ENCODE results near the gene CKAP4. TPM values are rescaled to one million over a fixed set of nuclear protein-coding genes. Genes with fewer than 3 reads are reported as not detected.

CKAP4 gene
- total RNA-seq, 1 donor from 2014 or later: 180 TPM

DNA sequence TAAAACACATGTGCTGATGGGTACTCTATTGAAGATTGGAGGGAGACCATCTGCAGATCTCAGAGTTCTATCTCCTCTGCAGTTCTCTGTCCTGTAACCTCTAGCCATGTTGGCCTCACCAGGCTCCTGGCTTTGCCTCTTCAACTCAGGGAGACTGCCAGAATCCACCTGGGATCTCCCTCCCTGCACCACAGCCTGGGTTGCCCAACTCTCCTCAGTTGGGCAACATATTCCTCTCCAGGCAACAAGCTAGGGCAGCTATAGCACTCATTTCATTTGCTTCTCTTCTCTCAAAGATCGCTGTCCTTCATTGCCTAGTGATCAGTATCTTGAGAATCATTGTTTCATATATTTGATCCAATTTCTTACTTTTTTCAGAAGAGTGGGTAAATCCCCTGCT, 28.8 kb downstream of the CKAP4 start:
- H3K4me1 Mint-ChIP-seq: peaks cover 3% of the 10 kb centered on the region
- no peak overlapping the region for H3K4me3 Mint-ChIP-seq
- peaks cover 5% of the 10 kb centered on the region for H3K36me3 Mint-ChIP-seq
- H3K9me3 Mint-ChIP-seq: peaks cover 27% of the 10 kb centered on the region
- H3K27me3 Mint-ChIP-seq (ENCODE audit: low read depth): no peaks in the 10 kb centered on the region
- no peak overlapping the region for H3K27ac Mint-ChIP-seq
- DNase-seq (ENCODE audit: low spot score in 2 of 2, unreplicated experiment in 2 of 2): no peak
- TF ChIP-seq, protein P1, sequence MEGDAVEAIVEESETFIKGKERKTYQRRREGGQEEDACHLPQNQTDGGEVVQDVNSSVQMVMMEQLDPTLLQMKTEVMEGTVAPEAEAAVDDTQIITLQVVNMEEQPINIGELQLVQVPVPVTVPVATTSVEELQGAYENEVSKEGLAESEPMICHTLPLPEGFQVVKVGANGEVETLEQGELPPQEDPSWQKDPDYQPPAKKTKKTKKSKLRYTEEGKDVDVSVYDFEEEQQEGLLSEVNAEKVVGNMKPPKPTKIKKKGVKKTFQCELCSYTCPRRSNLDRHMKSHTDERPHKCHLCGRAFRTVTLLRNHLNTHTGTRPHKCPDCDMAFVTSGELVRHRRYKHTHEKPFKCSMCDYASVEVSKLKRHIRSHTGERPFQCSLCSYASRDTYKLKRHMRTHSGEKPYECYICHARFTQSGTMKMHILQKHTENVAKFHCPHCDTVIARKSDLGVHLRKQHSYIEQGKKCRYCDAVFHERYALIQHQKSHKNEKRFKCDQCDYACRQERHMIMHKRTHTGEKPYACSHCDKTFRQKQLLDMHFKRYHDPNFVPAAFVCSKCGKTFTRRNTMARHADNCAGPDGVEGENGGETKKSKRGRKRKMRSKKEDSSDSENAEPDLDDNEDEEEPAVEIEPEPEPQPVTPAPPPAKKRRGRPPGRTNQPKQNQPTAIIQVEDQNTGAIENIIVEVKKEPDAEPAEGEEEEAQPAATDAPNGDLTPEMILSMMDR (IDR thresholded peaks at IDR 0.05; ENCODE audit: unreplicated experiment): no peak

DNA sequence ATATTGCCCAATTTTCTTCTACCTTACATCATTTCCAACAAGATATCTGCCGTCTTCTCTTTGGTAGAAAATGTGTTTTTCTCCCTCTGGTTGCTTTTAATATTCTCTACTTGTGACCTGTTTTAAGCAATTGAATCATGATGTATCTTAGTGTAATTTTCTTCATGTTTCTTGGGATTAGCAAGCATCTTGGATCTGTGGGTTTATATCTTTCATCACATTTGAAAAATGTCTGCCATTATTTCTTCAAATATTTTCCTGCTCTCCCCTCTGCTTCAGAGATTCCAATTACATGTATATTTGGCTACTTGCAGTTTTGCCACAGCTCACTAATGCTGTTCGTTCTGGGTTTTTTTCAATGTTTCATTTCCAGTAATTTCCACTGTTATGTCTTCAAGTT, 30.1 kb downstream of the CKAP4 start:
- Mint-ChIP-seq H3K27ac (no peak overlapping the region), H3K36me3 (peaks cover 5% of the 10 kb centered on the region), H3K4me3 (no peak overlapping the region), H3K27me3 (ENCODE audit: low read depth) (no peaks in the 10 kb centered on the region), H3K4me1 (no peaks in the 10 kb centered on the region), H3K9me3 (peaks cover 27% of the 10 kb centered on the region)
- TF ChIP-seq, protein P1 (IDR thresholded peaks at IDR 0.05; ENCODE audit: unreplicated experiment): no peak
- no peak for DNase-seq (ENCODE audit: low spot score in 2 of 2, unreplicated experiment in 2 of 2)

DNA sequence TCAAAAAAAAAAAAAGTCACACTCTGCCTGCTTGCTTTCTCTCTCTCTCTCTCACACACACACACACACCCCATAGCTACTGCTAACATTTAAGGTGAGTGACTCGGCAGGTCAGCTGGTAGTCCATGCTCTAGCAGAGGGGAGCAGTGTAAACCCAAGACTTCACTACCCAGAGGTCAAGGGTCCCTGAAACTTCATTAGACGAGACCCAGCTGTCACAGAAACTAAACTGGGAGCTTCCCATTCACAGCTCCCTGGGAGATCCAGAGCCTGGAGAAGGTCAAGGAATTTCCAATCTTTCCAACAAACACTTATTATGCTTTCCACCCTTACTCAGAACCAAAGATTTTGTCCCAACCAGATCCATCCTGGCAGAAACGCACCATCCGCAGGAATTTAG, 33.2 kb downstream of the CKAP4 start:
- peaks cover 19% of the 10 kb centered on the region for H3K27me3 Mint-ChIP-seq (ENCODE audit: low read depth)
- DNase-seq (ENCODE audit: low spot score in 2 of 2, unreplicated experiment in 2 of 2): no peak
- H3K27ac Mint-ChIP-seq: no peak overlapping the region
- H3K36me3 Mint-ChIP-seq: peaks cover 5% of the 10 kb centered on the region
- peaks cover 27% of the 10 kb centered on the region for H3K9me3 Mint-ChIP-seq
- no peak overlapping the region for H3K4me3 Mint-ChIP-seq
- no peaks in the 10 kb centered on the region for H3K4me1 Mint-ChIP-seq
- TF ChIP-seq, protein P1 (IDR thresholded peaks at IDR 0.05; ENCODE audit: unreplicated experiment): no peak

DNA sequence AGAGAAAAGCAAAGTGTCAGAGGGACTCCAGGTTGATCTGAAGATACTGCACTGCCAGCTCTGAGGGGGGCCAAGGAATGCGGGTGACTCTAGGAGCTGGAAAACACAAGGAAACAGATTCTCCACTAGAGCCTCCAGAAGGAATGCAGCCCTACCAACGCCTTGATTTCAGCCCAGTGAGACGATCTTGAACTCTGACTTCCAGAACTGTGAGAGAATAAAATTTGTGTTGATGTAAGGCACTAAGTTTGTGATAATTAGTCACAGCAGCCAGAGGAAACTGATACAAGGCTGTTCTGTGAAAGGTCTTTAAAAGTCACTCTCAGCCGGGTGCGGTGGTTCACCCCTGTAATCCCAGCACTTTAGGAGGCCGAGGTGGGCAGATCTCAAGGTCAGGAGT, 34.2 kb downstream of the CKAP4 start:
- Mint-ChIP-seq H3K27me3 (ENCODE audit: low read depth) (peaks cover 23% of the 10 kb centered on the region), H3K27ac (no peak overlapping the region), H3K4me3 (no peak overlapping the region), H3K36me3 (peaks cover 5% of the 10 kb centered on the region), H3K9me3 (peaks cover 26% of the 10 kb centered on the region), H3K4me1 (no peaks in the 10 kb centered on the region)
- TF ChIP-seq, protein P1 (IDR thresholded peaks at IDR 0.05; ENCODE audit: unreplicated experiment): no peak
- no peak for DNase-seq (ENCODE audit: low spot score in 2 of 2, unreplicated experiment in 2 of 2)

DNA sequence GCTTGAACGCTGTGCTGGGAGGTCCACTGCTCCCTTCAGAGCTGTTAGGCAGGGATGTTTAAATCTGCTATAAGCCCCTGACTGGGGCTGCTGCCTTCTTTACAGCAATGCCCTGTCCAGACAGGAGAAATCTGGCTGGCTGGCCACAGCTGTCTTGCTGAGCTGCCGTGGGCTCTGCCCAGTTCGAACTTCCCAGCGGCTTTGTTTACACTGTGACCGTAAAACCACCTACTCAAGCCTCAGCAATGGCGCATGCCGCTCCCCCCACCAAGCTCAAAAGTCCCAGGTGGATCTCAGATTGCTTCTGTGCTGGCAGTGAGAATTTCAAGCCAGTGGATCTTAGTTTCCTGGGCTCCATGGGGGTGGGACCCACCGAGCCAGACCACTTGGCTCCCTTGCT, 35.8 kb downstream of the CKAP4 start:
- H3K4me1 Mint-ChIP-seq: no peaks in the 10 kb centered on the region
- TF ChIP-seq, protein P1 (IDR thresholded peaks at IDR 0.05; ENCODE audit: unreplicated experiment): no peak
- no peak overlapping the region for H3K4me3 Mint-ChIP-seq
- peaks cover 29% of the 10 kb centered on the region for H3K27me3 Mint-ChIP-seq (ENCODE audit: low read depth)
- H3K27ac Mint-ChIP-seq: no peak overlapping the region
- peaks cover 20% of the 10 kb centered on the region for H3K9me3 Mint-ChIP-seq
- DNase-seq (ENCODE audit: low spot score in 2 of 2, unreplicated experiment in 2 of 2): no peak
- H3K36me3 Mint-ChIP-seq: no peaks in the 10 kb centered on the region
